GM23338 (cell line): ENCODE measurements around the gene AS3MT. TPM values are rescaled to one million over a fixed set of nuclear protein-coding genes. Genes with fewer than 3 reads are reported as not detected.

ENCODE experiments used
- ATAC-seq: fragments of 200-7000 bp; cut with Tn5 transposase; 3 replicates; pipeline ENCODE4 v1.9.1; 2020
- DNase-seq: peaks from one replicate; pipeline ENCODE4 v3.0.0-alpha.2; 2015; ENCODE audit warnings: low spot score
- H2AFZ ChIP-seq: fragments of 200-600 bp; sonication (generic); 2 replicates; pipeline ENCODE4 v1.8.0; 2016; ENCODE audit warnings: antibody characterized with exemption, mild to moderate bottlenecking, moderate library complexity
- H3F3A ChIP-seq: fragments of 200-600 bp; sonication (generic); replicated peaks from 2 replicates; pipeline ENCODE4 v1.8.0; 2017; ENCODE audit warnings: antibody characterized with exemption, mixed run types, low read depth
- H3K27ac ChIP-seq: fragments of 200-600 bp; sonication (generic); 2 replicates; pipeline ENCODE4 v1.6.1; 2016; ENCODE audit warnings: low read depth
- H3K27me3 ChIP-seq: fragments of 200-600 bp; sonication (generic); 2 replicates; pipeline ENCODE4 v1.8.0; 2016; ENCODE audit warnings: mild to moderate bottlenecking, mixed run types, moderate library complexity; ENCODE audit not compliant: insufficient read depth
- H3K36me3 ChIP-seq: fragments of 200-600 bp; sonication (generic); 2 replicates; pipeline ENCODE4 v1.8.0; 2016; ENCODE audit warnings: mild to moderate bottlenecking; ENCODE audit not compliant: insufficient read depth
- H3K4me1 ChIP-seq: fragments of 200-600 bp; sonication (generic); 2 replicates; pipeline ENCODE4 v1.8.0; 2016; ENCODE audit warnings: mild to moderate bottlenecking, moderate library complexity; ENCODE audit not compliant: insufficient read depth
- H3K4me2 ChIP-seq: fragments of 200-600 bp; sonication (generic); 2 replicates; pipeline ENCODE4 v1.7.1; 2017; ENCODE audit warnings: mixed run types
- H3K4me3 ChIP-seq: fragments of 200-600 bp; sonication (generic); 2 replicates; pipeline ENCODE4 v1.6.1; 2016; ENCODE audit warnings: mixed run types
- H3K79me2 ChIP-seq: fragments of 200-600 bp; sonication (generic); replicated peaks from 2 replicates; pipeline ENCODE4 v1.8.0; 2017; ENCODE audit warnings: mild to moderate bottlenecking; ENCODE audit not compliant: insufficient read depth
- H3K9me2 ChIP-seq: fragments of 200-600 bp; sonication (generic); 2 replicates; pipeline ENCODE4 v1.8.0; 2017; ENCODE audit not compliant: insufficient read depth
- H4K20me1 ChIP-seq: fragments of 200-600 bp; sonication (generic); replicated peaks from 2 replicates; pipeline ENCODE4 v1.8.0; 2017; ENCODE audit warnings: mild to moderate bottlenecking; ENCODE audit not compliant: insufficient read depth
- H3K27ac Mint-ChIP-seq: 2 replicates; pipeline ENCODE4 v1.8.0; 2020; ENCODE audit warnings: inconsistent platforms, mild to moderate bottlenecking, moderate library complexity, mixed read lengths
- H3K27me3 Mint-ChIP-seq: 3 replicates; pipeline ENCODE4 v1.8.0; 2022; ENCODE audit warnings: low read depth, mild to moderate bottlenecking, moderate library complexity, mixed read lengths, inconsistent platforms; ENCODE audit not compliant: insufficient read depth, poor library complexity
- H3K36me3 Mint-ChIP-seq: 3 replicates; pipeline ENCODE4 v1.8.0; 2021; ENCODE audit warnings: low read depth, mild to moderate bottlenecking, inconsistent platforms, moderate library complexity, mixed read lengths
- H3K4me1 Mint-ChIP-seq: 3 replicates; pipeline ENCODE4 v1.8.0; 2020; ENCODE audit warnings: mild to moderate bottlenecking, inconsistent platforms, mixed read lengths
- H3K4me3 Mint-ChIP-seq: 3 replicates; pipeline ENCODE4 v1.8.0; 2021; ENCODE audit warnings: moderate library complexity, mild to moderate bottlenecking, inconsistent platforms, mixed read lengths
- H3K9me3 Mint-ChIP-seq: 3 replicates; pipeline ENCODE4 v1.8.0; 2020; ENCODE audit warnings: moderate library complexity, mild to moderate bottlenecking, inconsistent platforms, mixed read lengths
- ETS1 ChIP-seq: IDR thresholded peaks from 2 replicates; pipeline ENCODE4 v1.6.1; 2016; ENCODE audit warnings: antibody characterized with exemption
- EZH2 ChIP-seq: fragments of 200-600 bp; sonication (generic); IDR thresholded peaks from one replicate; pipeline ENCODE4 v1.8.0; 2017; ENCODE audit warnings: antibody characterized with exemption, mild to moderate bottlenecking, low read depth; ENCODE audit not compliant: unreplicated experiment
- POLR2AphosphoS5 ChIP-seq: IDR thresholded peaks from 2 replicates; pipeline ENCODE4 v1.6.1; 2016; ENCODE audit warnings: antibody characterized with exemption, low read depth
- polyA plus RNA-seq: library from polyadenylated mRNA; unstranded; fragments of >200 nt; fragmentation: Nextera tagmentation; extraction: Ambion mirVana; gene quantifications from 2 replicates; pipeline ENCODE4 v1.2.1, GENCODE V29; 2016
- total RNA-seq: library from RNA; depleted of rRNA; stranded (reverse); fragments of >200 nt; shearing (Covaris generic); gene quantifications from 2 replicates; pipeline ENCODE4 v1.2.3, GENCODE V29; 2014
- TF ChIP-seq, protein P1 (sequence below), 2 experiments: fragments of 200-600 bp in 1 of 2; sonication (generic) in 1 of 2; conservative IDR thresholded peaks; 2 replicates each; pipeline versions ENCODE4 v1.5.1 to v1.6.1; 2016 to 2017; ENCODE audit warnings: antibody characterized with exemption in 2 of 2, low read depth in 2 of 2, mild to moderate bottlenecking in 2 of 2, moderate library complexity in 1 of 2
- TF ChIP-seq, protein P2 (sequence below): IDR thresholded peaks from one replicate; pipeline ENCODE4 v1.6.1; 2018; ENCODE audit warnings: antibody characterized with exemption; ENCODE audit not compliant: unreplicated experiment

AS3MT gene
- total and polyA plus RNA-seq, 2 experiments from 2014 or later = 6.3 to 8.8 TPM

DNA sequence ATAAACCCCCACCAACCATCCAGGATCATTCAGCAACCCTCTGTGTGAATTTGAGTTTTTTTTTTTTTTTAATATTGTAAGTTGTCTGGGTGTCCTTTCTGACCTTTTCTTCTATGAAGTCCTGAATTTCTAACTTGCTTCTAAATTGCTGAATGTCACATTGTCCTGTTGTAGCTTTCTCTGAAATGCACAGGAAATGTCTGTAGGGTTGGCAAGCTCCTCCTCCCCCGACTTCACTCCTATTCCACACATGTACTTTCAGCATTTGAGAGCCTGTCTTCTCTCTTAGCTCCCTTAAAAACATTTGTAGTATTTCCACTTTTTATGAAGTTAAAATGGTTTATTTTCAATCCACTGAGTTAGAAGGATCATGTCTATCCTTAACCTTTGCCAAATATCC, 45.5 kb downstream of the AS3MT start:
- H3K27ac Mint-ChIP-seq = no peak overlapping the region
- H3K36me3 Mint-ChIP-seq = no peaks in the 10 kb centered on the region; the same call in 2 of the 3 replicates

GRCh38 chr10:102916173-102916572, 46.9 kb downstream of the AS3MT start:
- H3K4me3 Mint-ChIP-seq = peak overlapping the region; percentile 83
- Histone ChIP-seq H3K36me3 (no peaks in the 10 kb centered on the region), H4K20me1 (peaks cover 4% of the 10 kb centered on the region; the same call in 1 of the 2 replicates), H3K4me2 (peak overlapping the region; percentile 81), H3K9me2 (no peaks in the 10 kb centered on the region), H3K27ac (no peak overlapping the region), H3K4me1 (peaks cover 12% of the 10 kb centered on the region), H3F3A (0 out of 2 replicates have a peak, but pooled peaks cover 6% of the 10 kb centered on the region), H2AFZ (peak overlapping the region; percentile 99), H3K4me3 (peak overlapping the region; percentile 88), H3K27me3 (peaks cover 22% of the 10 kb centered on the region), H3K79me2 (peaks cover 14% of the 10 kb centered on the region)
- H3K36me3 Mint-ChIP-seq = no peaks in the 10 kb centered on the region; the same call in 2 of the 3 replicates
- no peak for TF ChIP-seq EZH2
- TF ChIP-seq, protein P1, sequence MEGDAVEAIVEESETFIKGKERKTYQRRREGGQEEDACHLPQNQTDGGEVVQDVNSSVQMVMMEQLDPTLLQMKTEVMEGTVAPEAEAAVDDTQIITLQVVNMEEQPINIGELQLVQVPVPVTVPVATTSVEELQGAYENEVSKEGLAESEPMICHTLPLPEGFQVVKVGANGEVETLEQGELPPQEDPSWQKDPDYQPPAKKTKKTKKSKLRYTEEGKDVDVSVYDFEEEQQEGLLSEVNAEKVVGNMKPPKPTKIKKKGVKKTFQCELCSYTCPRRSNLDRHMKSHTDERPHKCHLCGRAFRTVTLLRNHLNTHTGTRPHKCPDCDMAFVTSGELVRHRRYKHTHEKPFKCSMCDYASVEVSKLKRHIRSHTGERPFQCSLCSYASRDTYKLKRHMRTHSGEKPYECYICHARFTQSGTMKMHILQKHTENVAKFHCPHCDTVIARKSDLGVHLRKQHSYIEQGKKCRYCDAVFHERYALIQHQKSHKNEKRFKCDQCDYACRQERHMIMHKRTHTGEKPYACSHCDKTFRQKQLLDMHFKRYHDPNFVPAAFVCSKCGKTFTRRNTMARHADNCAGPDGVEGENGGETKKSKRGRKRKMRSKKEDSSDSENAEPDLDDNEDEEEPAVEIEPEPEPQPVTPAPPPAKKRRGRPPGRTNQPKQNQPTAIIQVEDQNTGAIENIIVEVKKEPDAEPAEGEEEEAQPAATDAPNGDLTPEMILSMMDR (conservative IDR thresholded peaks at IDR 0.05; ENCODE audit: low read depth in 2 of 2) = peak in 1 of 2 experiments; percentile 25; a peak in 2 of 4 replicates
- H3K9me3 Mint-ChIP-seq = no peaks in the 10 kb centered on the region
- H3K27ac Mint-ChIP-seq = no peak overlapping the region
- peaks cover 23% of the 10 kb centered on the region for H3K27me3 Mint-ChIP-seq
- DNase-seq (no peak), ATAC-seq (no peak)
- peaks cover 18% of the 10 kb centered on the region for H3K4me1 Mint-ChIP-seq

More for the DNA sequence above, 45.5 kb downstream of the AS3MT start:
- Histone ChIP-seq H3K4me1 (0 out of 2 replicates have a peak, but pooled peaks cover 2% of the 10 kb centered on the region), H3K36me3 (no peaks in the 10 kb centered on the region), H3K9me2 (no peaks in the 10 kb centered on the region), H3K4me2 (no peak overlapping the region), H3F3A (0 out of 2 replicates have a peak, but pooled peaks cover 6% of the 10 kb centered on the region), H3K79me2 (peaks cover under 1% of the 10 kb centered on the region; the same call in 1 of the 2 replicates), H3K4me3 (no peak overlapping the region), H3K27me3 (peaks cover 11% of the 10 kb centered on the region), H4K20me1 (no peaks in the 10 kb centered on the region; the same call in 1 of the 2 replicates), H3K27ac (no peak overlapping the region), H2AFZ (no peak overlapping the region)
- Mint-ChIP-seq H3K27me3 (peaks cover 15% of the 10 kb centered on the region), H3K4me1 (peaks cover 11% of the 10 kb centered on the region), H3K9me3 (no peaks in the 10 kb centered on the region), H3K4me3 (no peak overlapping the region)
- no peak for ATAC-seq
- DNase-seq = no peak
- TF ChIP-seq EZH2 = no peak
- TF ChIP-seq POLR2AphosphoS5 = no peak
- no peak for TF ChIP-seq ETS1

- peaks cover 5% of the 10 kb centered on the region; the same call in 1 of the 2 replicates for H4K20me1 ChIP-seq
- peaks cover 29% of the 10 kb centered on the region for H3K4me1 Mint-ChIP-seq
- H3K27ac ChIP-seq = peak overlapping the region; percentile 90
- H2AFZ ChIP-seq = peak overlapping the region; percentile 99
- peaks cover 22% of the 10 kb centered on the region for H3K27me3 ChIP-seq
- 0 out of 2 replicates have a peak, but pooled peaks cover 6% of the 10 kb centered on the region for H3F3A ChIP-seq
- TF ChIP-seq, protein P1 (conservative IDR thresholded peaks at IDR 0.05; ENCODE audit: low read depth in 2 of 2) = peak; percentile 88 to 99
- TF ChIP-seq, protein P2, sequence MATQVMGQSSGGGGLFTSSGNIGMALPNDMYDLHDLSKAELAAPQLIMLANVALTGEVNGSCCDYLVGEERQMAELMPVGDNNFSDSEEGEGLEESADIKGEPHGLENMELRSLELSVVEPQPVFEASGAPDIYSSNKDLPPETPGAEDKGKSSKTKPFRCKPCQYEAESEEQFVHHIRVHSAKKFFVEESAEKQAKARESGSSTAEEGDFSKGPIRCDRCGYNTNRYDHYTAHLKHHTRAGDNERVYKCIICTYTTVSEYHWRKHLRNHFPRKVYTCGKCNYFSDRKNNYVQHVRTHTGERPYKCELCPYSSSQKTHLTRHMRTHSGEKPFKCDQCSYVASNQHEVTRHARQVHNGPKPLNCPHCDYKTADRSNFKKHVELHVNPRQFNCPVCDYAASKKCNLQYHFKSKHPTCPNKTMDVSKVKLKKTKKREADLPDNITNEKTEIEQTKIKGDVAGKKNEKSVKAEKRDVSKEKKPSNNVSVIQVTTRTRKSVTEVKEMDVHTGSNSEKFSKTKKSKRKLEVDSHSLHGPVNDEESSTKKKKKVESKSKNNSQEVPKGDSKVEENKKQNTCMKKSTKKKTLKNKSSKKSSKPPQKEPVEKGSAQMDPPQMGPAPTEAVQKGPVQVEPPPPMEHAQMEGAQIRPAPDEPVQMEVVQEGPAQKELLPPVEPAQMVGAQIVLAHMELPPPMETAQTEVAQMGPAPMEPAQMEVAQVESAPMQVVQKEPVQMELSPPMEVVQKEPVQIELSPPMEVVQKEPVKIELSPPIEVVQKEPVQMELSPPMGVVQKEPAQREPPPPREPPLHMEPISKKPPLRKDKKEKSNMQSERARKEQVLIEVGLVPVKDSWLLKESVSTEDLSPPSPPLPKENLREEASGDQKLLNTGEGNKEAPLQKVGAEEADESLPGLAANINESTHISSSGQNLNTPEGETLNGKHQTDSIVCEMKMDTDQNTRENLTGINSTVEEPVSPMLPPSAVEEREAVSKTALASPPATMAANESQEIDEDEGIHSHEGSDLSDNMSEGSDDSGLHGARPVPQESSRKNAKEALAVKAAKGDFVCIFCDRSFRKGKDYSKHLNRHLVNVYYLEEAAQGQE = no peak
- DNase-seq (peak; percentile 91), ATAC-seq (peak; percentile 72)
- no peaks in the 10 kb centered on the region; the same call in 2 of the 3 replicates for H3K36me3 Mint-ChIP-seq
- H3K4me1 ChIP-seq = peaks cover 22% of the 10 kb centered on the region
- peak overlapping the region; percentile 81 for H3K4me2 ChIP-seq
- peak overlapping the region; percentile 83 for H3K4me3 Mint-ChIP-seq
- H3K9me2 ChIP-seq = no peaks in the 10 kb centered on the region
- H3K4me3 ChIP-seq = peak overlapping the region; percentile 88
- H3K36me3 ChIP-seq = no peaks in the 10 kb centered on the region
- H3K27ac Mint-ChIP-seq = peak overlapping the region; percentile 94
- peaks cover 27% of the 10 kb centered on the region for H3K79me2 ChIP-seq
- H3K27me3 Mint-ChIP-seq = peaks cover 23% of the 10 kb centered on the region
- H3K9me3 Mint-ChIP-seq = no peaks in the 10 kb centered on the region
These were observed 48.2 kb downstream of the AS3MT start for GRCh38 chr10:102917314-102917961.
